ENCODE measurements around the gene SPTLC2.
"Not testable (repeated sequence)": the region's sequence is repeated elsewhere in the genome, so short reads cannot be mapped to it uniquely, and the experiment has no call there.

SPTLC2 gene

GRCh38 chr14:77616454-77617229, at the start of gene SPTLC2:
TSS of gene SPTLC2 (minus strand) at chr14:77616637. CDS start at chr14:77616579, 58 bp downstream.
- DNase-seq, result peak; percentile 96 to 98
- H3K27ac Mint-ChIP-seq, result peak within 1 kb of the TSS; percentile 95 to 96
- ATAC-seq, result peak; percentile 98
- no peaks in the 10 kb centered on the region for H3K27me3 Mint-ChIP-seq
- H3K4me1 Mint-ChIP-seq, result peaks cover 37% of the 10 kb centered on the region
- peak within 1 kb of the TSS; percentile 85 to 94 for H3K4me3 Mint-ChIP-seq
- no peaks in the 10 kb centered on the region for H3K9me3 Mint-ChIP-seq

- Mint-ChIP-seq H3K27me3 (no peaks in the 10 kb centered on the region), H3K27ac (peak overlapping the region in 1 of 2 donors; percentile 5), H3K4me1 (no peaks in the 10 kb centered on the region), H3K4me3 (no peak overlapping the region), H3K9me3 (no peaks in the 10 kb centered on the region)
- DNase-seq (no peak), ATAC-seq (no peak)
Observed at GRCh38 chr14:77663293-77663692, 46.9 kb upstream of the SPTLC2 start.

GRCh38 chr14:77661562-77661961, 45.1 kb upstream of the SPTLC2 start:
- not testable (repeated sequence) for H3K27ac Mint-ChIP-seq, DNase-seq, ATAC-seq, H3K9me3 Mint-ChIP-seq, H3K27me3 Mint-ChIP-seq, H3K4me1 Mint-ChIP-seq, H3K4me3 Mint-ChIP-seq

GRCh38 chr14:77660754-77661153, 44.3 kb upstream of the SPTLC2 start:
- Mint-ChIP-seq H3K9me3 (no peaks in the 10 kb centered on the region), H3K4me1 (no peaks in the 10 kb centered on the region), H3K27me3 (no peaks in the 10 kb centered on the region), H3K27ac (no peak overlapping the region), H3K4me3 (no peak overlapping the region)
- ATAC-seq (no peak), DNase-seq (no peak)

GRCh38 chr14:77659831-77660230, 43.4 kb upstream of the SPTLC2 start:
- Mint-ChIP-seq H3K27ac (no peak overlapping the region), H3K27me3 (no peaks in the 10 kb centered on the region), H3K9me3 (no peaks in the 10 kb centered on the region), H3K4me3 (no peak overlapping the region), H3K4me1 (no peaks in the 10 kb centered on the region)
- no peak for ATAC-seq
- no peak for DNase-seq

- Mint-ChIP-seq H3K4me1 (no peaks in the 10 kb centered on the region), H3K4me3 (no peak overlapping the region), H3K27ac (no peak overlapping the region), H3K9me3 (no peaks in the 10 kb centered on the region), H3K27me3 (no peaks in the 10 kb centered on the region)
- ATAC-seq (no peak), DNase-seq (no peak)
Observed at GRCh38 chr14:77657280-77657679, 40.8 kb upstream of the SPTLC2 start.

- H3K27ac Mint-ChIP-seq, result no peak overlapping the region
- no peak for DNase-seq
- H3K4me3 Mint-ChIP-seq, result no peak overlapping the region
- no peak for ATAC-seq
- no peaks in the 10 kb centered on the region for H3K27me3 Mint-ChIP-seq
- H3K9me3 Mint-ChIP-seq, result no peaks in the 10 kb centered on the region
- H3K4me1 Mint-ChIP-seq, result no peaks in the 10 kb centered on the region
Observed at GRCh38 chr14:77654001-77654441, 37.6 kb upstream of the SPTLC2 start.

GRCh38 chr14:77649326-77649725, 32.9 kb upstream of the SPTLC2 start:
- no peaks in the 10 kb centered on the region for H3K4me1 Mint-ChIP-seq
- ATAC-seq, result no peak
- no peaks in the 10 kb centered on the region for H3K27me3 Mint-ChIP-seq
- DNase-seq, result no peak
- no peak overlapping the region for H3K27ac Mint-ChIP-seq
- no peak overlapping the region for H3K4me3 Mint-ChIP-seq
- H3K9me3 Mint-ChIP-seq, result no peaks in the 10 kb centered on the region

GRCh38 chr14:77648520-77649200, 32.2 kb upstream of the SPTLC2 start:
- H3K4me1 Mint-ChIP-seq, result no peaks in the 10 kb centered on the region
- H3K4me3 Mint-ChIP-seq, result no peak overlapping the region
- ATAC-seq, result no peak
- no peaks in the 10 kb centered on the region for H3K9me3 Mint-ChIP-seq
- DNase-seq, result no peak
- H3K27ac Mint-ChIP-seq, result peak overlapping the region; percentile 66 to 74
- no peaks in the 10 kb centered on the region for H3K27me3 Mint-ChIP-seq

- no peaks in the 10 kb centered on the region for H3K27me3 Mint-ChIP-seq
- ATAC-seq (no peak), DNase-seq (no peak)
- no peak overlapping the region for H3K4me3 Mint-ChIP-seq
- no peak overlapping the region for H3K27ac Mint-ChIP-seq
- no peaks in the 10 kb centered on the region for H3K9me3 Mint-ChIP-seq
- no peaks in the 10 kb centered on the region for H3K4me1 Mint-ChIP-seq
Observed at GRCh38 chr14:77647853-77648252, 31.4 kb upstream of the SPTLC2 start.

GRCh38 chr14:77646907-77647306, 30.5 kb upstream of the SPTLC2 start:
- H3K9me3 Mint-ChIP-seq, result no peaks in the 10 kb centered on the region
- no peak for DNase-seq
- no peak for ATAC-seq
- H3K4me3 Mint-ChIP-seq, result no peak overlapping the region
- no peak overlapping the region for H3K27ac Mint-ChIP-seq
- H3K4me1 Mint-ChIP-seq, result peaks cover 6% of the 10 kb centered on the region
- H3K27me3 Mint-ChIP-seq, result no peaks in the 10 kb centered on the region

- Mint-ChIP-seq H3K27me3 (no peaks in the 10 kb centered on the region), H3K4me3 (no peak overlapping the region), H3K27ac (no peak overlapping the region), H3K4me1 (peaks cover 16% of the 10 kb centered on the region), H3K9me3 (no peaks in the 10 kb centered on the region)
- ATAC-seq, result no peak
- DNase-seq, result no peak
Observed at GRCh38 chr14:77645520-77646230, 29.2 kb upstream of the SPTLC2 start.

GRCh38 chr14:77642407-77642806, 26.0 kb upstream of the SPTLC2 start:
- no peaks in the 10 kb centered on the region for H3K27me3 Mint-ChIP-seq
- ATAC-seq (no peak), DNase-seq (no peak)
- H3K4me3 Mint-ChIP-seq, result peak overlapping the region; percentile 89
- peaks cover 16% of the 10 kb centered on the region for H3K4me1 Mint-ChIP-seq
- H3K27ac Mint-ChIP-seq, result peak overlapping the region; percentile 96 to 99
- H3K9me3 Mint-ChIP-seq, result peaks cover 3 to 6% of the 10 kb centered on the region in 2 donors

- peak; percentile 61 to 75 for DNase-seq
- Mint-ChIP-seq H3K27me3 (no peaks in the 10 kb centered on the region), H3K9me3 (peaks cover 3 to 6% of the 10 kb centered on the region in 2 donors), H3K4me3 (peak overlapping the region; percentile 89), H3K27ac (peak overlapping the region; percentile 96 to 99), H3K4me1 (peaks cover 16% of the 10 kb centered on the region)
- ATAC-seq, result peak; percentile 95
Observed at GRCh38 chr14:77641534-77642341, 25.3 kb upstream of the SPTLC2 start.

Measured in stimulated activated naive CD8-positive, alpha-beta T cell treated with anti-CD3 and anti-CD28 coated beads, Interleukin-15, amount 100 ng/mL, for 72 hours (primary cell).